Mucosa of gallbladder (tissue), 1 donor: Measurements from ENCODE around the gene FSTL5. TPM values are rescaled to one million over a fixed set of nuclear protein-coding genes. Genes with fewer than 3 reads are reported as not detected.

Source experiments
- DNase-seq: peaks from one replicate; pipeline ENCODE4 v3.0.0-alpha.2; 2020; ENCODE audit warnings: low spot score
- total RNA-seq: library from RNA; stranded (reverse); gene quantifications from one replicate; pipeline ENCODE4 v1.2.1, GENCODE V29; 2021
- donor health status: DM: no; HTN: no; CAD: no.

FSTL5 gene
- total RNA-seq, 1 donor from 2014 or later: 0.03 TPM

DNA sequence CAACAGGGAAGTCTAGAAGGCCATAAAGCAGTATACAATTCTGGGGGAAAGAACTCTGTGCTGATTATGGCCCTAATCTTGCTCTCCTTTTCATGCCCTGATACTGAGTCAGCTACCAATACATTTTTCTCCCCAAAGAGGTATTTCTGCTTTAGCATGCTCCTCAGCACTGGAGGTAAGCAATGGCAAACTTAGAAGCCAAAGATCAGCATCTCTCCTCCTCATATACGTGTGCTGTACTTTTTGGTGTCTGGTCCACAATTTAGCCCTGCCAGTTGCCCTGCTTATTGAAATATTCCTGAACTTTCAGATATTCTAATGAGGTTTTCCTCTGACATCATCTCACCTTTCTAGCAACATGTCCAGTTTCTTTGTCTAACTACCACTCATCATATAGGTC lies 226.2 kb downstream of the FSTL5 start:
- no peak for DNase-seq

DNA sequence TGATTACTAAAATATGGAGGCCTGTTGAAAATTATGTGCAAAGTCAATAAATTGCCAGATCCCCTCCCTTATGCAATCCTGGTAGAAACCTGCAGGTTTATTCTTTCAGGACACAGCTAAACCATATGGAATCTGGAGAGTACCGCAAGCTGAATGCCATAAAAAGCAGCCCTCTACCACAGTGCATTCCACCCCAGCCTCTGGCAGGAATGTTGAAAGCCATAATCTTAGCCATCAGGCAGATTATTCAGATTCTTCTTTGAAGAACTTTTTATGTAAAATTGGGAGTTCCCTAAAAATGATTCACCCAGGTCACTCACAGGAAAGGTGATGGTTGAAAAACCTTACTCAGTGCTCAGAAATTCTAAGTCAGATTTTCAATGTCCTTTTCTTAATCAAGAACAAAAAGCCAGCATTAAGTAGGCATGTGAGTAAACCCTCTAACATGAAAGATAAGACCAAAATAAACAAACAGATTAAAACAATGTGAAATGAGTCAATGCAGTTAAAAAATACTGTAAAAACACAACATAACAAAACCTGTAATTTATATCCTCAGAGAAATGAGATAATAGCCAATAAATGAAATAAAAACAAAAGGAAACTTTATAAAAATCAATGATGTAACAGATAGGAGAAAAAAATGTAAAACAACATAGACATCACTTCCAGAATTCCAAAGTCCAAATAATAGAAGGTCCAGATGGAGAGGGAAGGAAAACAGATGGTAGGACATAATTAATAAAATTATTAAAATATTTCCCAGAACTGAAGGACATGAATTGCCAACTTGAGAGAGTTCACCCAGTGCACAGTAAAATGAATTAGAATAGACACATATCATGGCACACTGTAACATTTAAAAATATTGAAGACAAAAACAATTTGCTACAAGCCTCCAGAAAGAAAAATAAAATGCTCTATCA lies 226.9 kb downstream of the FSTL5 start:
- DNase-seq: no peak

DNA sequence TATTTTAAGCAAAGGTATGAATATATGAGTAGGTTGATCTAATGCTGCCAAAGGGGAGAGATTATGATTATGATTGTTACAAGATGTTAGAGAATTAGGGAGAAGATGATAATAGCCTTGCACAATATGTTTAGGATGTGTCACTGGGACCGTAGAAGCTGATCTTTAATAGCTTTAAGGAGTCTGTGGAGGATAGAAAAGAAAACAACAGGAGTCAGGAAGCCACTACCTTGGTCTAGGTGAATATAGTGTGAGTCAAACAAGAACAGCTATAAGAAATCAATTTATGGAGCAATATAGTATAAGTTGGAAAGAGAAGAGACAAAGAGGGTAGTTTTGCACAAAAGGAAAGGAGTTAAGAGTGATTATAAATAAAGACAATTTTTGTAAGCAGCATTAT lies 232.7 kb downstream of the FSTL5 start:
- no peak for DNase-seq

DNA sequence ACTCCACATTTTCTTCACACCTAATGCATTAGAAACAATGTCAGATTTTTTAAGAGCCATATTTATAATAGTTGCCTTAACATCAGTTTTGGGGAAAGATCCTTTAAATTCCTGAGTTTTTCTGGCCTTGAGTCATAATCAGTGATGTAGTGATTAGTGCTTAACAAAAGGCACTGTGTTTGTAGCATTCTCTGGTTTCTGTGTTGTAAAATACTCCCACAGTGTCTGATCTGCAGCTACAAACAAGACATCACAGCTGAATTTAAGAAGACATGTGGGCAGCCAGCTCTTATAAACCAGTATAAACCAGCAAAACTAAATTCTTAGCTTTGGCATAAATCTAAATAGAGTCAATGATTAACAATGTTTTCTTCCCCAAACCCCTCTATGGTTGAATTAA lies 233.8 kb downstream of the FSTL5 start:
- no peak for DNase-seq

DNA sequence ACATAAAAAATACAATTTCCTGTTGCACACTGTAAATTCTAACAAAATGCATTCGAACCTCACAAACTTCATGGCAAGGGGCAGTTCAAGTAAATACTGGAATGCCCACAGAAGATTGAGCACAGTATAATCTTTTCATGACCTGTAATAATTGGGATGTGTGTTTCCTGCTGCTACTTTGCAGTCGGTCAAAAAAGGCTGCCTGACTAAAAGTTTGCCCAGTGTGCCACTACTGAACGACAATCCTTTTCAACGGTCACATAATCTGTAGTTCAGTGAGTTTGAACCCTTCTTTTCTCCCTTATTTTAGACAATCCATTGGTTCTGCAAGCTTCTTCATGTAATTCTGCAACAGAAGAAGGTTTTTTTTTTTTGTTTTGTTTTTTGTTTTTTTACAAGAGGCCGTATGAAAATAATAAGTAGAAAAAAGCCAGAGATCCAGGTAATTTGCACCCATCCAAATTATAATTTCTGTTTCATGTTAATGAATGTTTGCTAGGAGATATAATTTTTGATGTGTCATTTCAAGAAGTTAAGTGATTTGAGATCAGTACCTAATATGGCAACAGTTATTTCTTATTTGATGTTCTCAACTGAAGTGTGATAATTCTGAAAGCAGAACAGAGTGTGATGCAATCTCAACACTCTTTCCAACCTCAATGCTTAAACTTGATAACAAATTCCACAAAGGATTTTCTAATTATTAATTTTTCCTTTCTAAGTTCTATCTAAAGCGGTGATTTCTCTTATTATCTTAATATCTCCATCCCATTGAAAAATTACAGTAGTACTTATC lies 237.6 kb downstream of the FSTL5 start:
- DNase-seq: no peak

DNA sequence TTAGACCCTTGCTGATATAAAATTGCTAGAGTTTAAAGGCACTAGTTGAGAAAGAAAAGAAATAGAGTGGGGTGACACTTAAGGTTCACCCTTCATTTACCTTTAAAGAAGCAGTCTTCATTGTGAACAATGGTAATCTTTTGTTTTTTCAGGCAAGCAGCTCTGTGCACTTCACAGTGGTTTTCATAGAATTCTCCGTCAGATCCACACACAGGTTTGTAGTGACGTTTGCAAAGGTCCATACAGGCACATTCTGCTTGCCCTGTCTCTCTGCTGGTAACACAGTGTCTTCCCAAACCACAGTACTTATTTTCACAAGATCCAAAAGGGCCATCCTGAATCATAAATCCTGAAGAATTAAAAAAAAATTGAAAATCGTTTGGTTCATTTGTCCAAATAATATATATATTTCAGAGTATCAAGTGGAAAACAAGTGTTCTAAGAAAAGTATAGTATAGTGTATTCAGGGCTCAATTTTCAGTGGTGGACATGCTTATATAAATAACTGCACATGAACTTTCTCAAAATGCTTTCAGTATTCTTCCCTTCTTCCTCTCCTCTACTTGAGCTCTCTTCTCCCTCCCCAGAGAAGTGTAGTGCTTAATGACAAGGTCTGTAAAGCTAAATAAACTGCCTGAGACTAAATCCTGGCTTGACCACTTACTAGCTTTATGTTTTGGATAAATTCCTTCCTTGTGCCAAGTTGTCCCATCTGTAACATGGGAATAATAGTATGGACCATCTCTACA lies 243.3 kb downstream of the FSTL5 start:
- DNase-seq: no peak

DNA sequence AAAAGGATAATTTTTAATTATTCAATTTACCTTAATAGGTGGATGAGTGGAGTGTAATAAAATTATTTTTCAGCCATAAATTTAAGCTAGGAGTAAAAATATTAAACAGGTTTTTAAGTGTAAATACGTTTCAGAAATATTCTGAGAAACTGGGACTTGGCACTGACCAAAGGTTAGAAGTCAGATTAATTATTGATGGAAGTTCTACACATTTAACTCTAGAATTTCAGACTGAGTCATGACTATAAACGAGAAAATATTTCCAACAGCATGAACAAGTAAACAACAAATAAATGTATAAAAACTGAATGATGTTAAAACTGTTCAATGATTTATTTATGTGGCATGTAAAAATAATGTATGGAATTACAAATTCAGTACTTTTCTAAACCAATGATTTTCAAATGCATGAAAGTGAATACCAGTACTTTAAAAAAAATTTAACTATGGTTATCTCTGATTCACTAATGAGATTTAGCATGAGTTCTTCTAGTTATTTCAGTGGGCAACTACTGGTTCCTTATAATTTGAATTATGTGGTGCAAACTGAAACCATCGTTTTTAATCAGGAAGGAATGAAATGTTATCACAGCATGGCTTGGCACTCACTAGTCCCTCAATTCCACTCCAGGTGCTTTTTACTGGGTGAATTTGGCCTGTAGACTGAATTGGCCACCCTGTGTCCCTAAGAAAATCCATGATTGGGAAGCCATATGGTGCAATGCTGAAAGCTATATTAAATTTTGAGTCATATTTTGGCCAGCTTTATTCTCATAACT lies 244.2 kb downstream of the FSTL5 start:
- DNase-seq: no peak

DNA sequence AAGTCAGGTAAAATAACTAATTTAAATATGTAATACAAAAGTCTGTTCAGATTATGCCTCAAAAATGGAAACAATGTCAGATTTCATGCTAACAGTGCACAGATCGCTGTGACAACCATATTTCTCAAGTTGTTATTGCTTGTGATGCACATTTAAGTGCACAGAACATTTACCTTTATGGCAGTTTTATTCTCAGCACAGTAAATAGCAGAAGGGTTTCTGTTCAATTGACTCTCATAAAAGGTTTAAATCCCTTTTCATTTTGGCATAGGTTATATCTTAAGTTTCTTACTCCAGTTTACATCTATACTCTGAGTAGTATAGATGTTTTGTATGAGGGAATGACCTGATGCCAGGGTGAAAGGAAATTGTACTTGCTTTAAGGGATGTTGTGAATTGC lies 247.8 kb downstream of the FSTL5 start:
- no peak for DNase-seq

DNA sequence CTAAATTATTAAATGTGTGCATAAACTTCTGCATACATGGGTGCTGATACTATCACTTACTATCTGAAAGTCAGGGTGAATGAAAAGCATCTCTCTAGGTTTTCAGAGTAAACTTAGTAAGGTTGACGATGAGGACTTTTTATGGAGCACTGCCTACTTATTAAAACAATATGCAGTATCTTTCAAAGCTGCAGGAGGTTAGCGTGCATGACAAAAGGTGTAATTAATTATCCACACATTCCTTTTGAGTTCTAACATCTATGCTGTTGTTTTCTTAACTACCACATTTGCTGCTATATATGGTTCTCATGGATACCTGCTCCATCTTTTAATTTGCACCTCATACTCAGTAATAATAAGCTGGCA lies 256.2 kb downstream of the FSTL5 start:
- DNase-seq: no peak

DNA sequence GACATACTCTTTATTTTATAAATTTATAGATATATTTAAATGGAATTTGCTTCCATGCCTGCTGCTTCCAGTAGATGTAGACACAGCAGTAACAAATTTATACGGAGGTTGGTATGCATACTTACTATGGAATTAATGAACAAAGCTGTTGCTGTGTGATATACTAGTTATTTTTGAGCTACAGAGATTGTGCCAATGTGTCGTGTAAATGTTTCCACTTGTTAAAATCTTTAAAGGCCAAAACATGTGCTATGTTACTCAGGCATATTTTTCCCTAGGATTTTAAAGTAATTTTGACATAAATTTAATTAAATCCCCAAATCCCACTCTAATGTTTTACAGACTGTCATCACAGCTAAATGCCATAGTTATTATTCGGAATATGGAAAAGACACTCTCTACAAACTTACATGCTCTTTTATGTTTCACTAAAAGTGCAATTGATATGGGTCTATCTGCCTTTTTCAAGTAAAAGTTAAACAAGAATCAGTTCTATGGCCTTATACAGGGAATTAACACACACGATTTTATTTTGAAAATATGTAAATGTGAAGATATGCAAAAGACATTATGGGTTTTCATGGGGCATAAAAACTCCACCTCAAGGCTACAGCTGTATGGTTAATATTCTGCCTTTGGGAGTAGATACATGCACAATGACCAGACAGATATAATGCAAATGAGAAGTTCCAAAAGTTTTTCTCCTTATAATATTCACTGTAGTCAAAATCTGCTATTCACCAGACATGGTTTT lies 256.8 kb downstream of the FSTL5 start:
- DNase-seq: no peak

DNA sequence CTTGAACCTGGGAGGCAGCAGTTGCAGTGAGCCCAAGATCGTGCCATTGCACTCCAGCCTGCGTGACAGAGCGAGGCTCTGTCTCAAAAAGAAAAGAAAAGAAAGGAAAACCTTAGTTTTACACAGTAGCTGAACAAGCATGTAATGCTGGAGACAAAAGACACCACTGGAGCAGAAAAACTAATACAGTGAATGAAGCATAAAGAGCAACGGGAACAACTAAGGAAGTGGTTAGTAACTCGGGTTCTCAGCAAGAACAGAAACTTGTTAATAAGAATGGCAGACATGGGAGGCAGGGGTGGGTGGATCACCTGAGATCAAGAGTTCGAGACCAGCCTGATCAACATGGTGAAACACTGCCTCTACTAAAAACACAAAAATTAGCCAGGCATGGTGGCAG lies 263.7 kb downstream of the FSTL5 start:
- no peak for DNase-seq

DNA sequence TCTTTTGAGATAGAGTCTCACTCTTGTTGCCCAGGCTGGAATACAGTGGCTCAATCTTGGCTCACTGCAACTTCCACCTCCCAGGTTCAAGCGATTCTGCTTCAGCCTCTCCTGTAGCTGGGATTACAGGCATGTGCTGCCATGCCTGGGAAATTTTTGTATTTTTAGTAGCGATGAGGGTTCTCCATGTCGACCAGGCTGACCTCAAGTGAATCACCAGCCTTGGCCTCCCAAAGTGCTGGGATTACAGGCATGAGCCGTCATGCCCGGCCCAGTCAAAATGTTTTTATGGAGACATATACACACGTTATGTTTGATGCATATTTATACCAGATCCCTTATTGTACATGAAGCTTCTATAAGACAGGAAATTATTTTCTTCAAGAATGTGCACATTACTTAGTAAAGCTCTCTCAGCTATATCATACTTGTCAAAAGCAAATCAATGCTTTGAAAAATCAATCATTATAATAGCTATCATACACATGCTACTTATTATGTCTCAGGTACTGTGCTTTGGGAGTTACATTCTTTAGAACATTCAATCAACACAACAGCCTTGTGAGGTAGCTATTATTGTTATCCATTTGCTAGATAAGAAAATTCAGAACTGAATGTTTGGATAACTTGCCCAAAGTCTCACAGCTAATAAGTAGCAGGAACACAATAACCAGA lies 269.2 kb downstream of the FSTL5 start:
- DNase-seq: no peak

DNA sequence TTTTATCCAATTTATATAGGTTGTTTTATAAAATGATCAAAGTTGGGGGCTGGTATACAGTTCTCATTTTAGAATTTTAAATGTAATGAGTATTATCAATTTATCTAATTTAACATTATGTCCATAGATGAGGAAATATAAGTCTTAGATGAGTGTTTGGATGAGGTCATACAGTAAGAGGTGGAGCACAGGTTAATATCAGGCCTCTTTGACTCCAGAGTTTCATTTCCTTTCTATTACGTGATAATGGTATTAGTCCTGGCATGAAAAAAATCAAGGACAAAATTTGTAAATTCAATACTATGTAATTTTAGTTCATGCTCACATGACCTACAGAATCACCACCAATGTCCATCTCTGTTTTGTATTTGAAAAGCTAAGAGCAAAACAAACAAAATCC lies 269.8 kb downstream of the FSTL5 start:
- DNase-seq: no peak

DNA sequence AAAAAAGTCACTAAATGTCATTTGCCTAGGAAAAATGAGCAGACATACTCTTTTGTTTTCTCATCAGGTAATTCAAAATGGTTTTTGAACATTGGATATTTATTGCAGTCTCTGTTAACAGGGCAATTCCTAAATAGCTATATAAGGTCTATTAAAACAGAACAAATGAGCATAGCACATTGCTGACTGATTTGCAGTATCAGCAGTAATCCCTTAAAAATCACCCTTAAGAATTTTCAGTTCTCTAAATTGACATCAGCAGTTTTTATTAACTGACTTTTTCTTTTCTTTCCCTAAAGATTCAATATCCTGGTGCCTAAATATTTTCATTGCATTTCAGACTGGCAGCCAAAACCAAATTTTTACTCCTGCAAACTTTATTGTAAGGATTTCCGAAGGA lies 270.2 kb downstream of the FSTL5 start:
- no peak for DNase-seq

DNA sequence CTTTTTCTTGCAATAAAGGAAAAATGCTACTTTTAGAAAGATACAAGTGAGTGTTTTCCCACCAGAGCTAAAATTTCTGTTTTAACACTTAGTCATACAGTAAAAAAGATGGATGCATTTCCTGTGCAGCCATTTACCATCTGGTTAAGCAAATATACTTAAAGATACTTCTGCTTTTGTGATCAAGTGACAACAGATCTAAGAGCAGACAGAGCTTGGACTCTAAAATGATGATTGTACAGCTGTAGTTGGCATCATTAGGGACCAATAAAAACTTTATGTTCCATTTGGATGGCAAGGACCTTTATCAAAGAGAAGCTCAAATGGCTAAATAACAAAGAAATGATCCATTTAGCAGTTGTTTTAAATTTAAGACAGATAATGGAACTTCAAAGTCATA lies 270.8 kb downstream of the FSTL5 start:
- DNase-seq: no peak

DNA sequence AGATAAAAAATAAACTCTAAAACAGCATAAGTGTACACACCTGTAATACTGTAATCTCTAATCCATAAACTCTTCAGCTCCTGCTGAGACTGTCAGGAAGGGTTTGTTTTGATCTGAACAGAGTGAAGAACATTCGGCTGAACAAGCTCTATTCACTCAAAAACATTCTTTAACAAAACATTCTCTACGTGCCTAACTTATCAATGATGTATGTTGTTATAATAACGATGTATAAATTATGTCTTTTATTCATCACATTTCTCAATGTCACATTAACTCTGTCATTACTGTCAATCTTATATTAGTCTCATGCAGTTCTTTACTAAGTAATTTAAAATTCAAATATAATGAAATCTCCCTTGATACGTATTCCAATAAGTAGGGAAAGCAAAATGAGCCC lies 280.6 kb downstream of the FSTL5 start:
- no peak for DNase-seq

DNA sequence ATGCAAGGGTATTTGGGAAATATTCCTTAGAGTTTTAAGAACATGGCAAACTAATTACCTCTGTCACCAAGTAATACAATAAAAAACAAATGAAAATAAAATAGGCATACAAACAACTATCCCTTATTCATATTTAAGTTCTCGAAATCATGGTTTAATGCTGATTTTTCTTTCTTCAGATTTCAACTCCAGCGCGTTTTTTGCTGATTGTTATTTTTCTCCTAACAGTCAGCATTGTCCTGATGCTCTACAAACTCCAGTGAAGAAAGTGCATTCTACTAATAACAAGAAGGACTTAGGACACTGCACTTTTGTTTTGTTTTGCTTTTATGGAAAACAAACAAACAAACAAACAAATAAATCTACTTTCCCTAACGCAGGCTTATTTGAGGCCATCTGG lies 282.4 kb downstream of the FSTL5 start:
- no peak for DNase-seq

DNA sequence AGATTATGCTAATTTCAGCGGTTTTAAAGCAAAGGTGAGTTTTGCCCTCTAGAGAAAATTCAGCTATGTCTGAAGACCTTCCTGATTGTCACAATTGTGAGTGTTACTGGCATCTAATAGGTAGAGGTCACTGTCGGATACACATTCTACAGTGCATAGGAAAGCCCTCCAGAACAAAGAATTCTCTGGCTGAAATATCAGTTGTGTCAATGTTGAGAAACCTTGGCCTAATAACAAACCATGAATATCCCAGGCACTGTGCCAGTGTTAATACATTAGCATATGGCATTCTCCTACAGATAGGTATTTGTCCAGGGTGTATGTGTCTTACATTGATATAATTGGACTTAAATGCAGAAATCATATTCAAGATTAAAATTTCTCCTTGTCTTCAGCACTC lies 294.3 kb downstream of the FSTL5 start:
- no peak for DNase-seq

DNA sequence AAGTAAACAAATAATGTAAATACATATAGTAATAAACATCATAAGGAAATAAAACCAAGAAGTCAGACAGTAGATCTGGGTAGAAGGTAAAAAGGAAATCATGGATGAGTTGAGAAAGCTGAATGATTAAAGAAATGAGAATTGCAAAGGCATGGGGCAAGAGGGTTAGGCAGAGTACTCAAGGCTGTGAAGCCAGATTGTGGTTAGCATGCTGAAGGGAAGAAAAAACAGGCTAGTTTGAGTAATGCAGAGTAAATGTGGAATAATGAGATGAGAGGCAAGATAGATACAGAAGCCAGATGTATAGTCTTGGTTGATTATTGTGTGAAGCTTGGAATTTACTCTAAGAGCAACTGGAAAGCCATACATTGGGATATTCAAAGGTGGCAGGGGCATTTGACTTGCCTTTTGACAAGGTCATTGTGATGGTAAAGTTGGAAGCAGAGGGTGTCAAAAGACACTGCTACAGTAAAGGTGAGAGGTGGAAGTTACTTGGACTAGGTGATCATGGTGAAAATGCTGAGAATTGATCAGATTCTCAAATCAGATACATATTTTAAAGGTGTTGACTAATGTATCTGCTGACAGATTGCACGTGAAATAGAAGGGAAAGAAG lies 307.0 kb downstream of the FSTL5 start:
- no peak for DNase-seq

DNA sequence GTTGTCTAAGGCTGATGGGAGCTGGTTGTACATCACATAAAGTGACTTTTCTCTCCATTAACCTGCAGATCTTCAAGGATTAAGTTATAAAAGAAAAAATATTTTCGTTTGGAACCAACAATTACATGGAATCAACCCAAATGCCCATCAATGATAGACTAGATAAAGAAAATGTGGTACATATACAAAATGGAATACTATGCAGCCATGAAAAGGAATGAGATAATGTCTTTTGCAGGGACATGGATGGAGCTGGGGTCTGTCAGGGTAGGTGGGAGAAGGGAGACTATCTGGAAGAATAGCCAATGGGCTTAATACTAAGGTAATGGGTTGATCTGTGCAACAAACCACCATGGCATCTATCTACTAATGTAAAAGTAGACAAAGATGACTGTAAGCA lies 313.2 kb downstream of the FSTL5 start:
- no peak for DNase-seq
